Small intestine (tissue), 7 donors: Measurements from ENCODE around the gene EDN1. TPM values are rescaled to one million over a fixed set of nuclear protein-coding genes. Genes with fewer than 3 reads are reported as not detected.

Source experiments
- DNase-seq, 2 donors: peaks; one replicate each; pipeline versions ENCODE4 v3.0.0 to v3.0.0-alpha.2; 2013
- FAIRE-seq: peaks from 2 replicates; lab custom pipeline; 2012; peaks lifted over from hg19 to GRCh38; lab: Jason Lieb, UNC
- H3K27ac ChIP-seq, 3 donors: one replicate each; pipeline ENCODE4 v1.5.1; 2013; ENCODE audit warnings: low read length in 2 of 3, mild to moderate bottlenecking in 2 of 3, control low read depth in 1 of 3, inconsistent platforms in 1 of 3, low read depth in 1 of 3, moderate library complexity in 1 of 3
- H3K27me3 ChIP-seq, 3 donors: one replicate each; pipeline ENCODE4 v1.6.1; 2013; ENCODE audit warnings: low read length in 3 of 3, inconsistent platforms in 1 of 3; ENCODE audit not compliant: control insufficient read depth in 3 of 3, insufficient read depth in 3 of 3
- H3K36me3 ChIP-seq, 3 donors: one replicate each; pipeline ENCODE4 v1.6.1; 2013; ENCODE audit warnings: low read length in 3 of 3, inconsistent platforms in 1 of 3, low read depth in 1 of 3, mild to moderate bottlenecking in 1 of 3, moderate library complexity in 1 of 3; ENCODE audit not compliant: control insufficient read depth in 3 of 3, insufficient read depth in 2 of 3
- H3K4me1 ChIP-seq, 3 donors: one replicate each; pipeline ENCODE4 v1.6.1; 2013; ENCODE audit warnings: low read length in 2 of 3, inconsistent platforms in 1 of 3, low read depth in 1 of 3, mild to moderate bottlenecking in 1 of 3, moderate library complexity in 1 of 3; ENCODE audit not compliant: control insufficient read depth in 3 of 3, insufficient read depth in 2 of 3
- H3K4me3 ChIP-seq, 3 donors: one replicate each; pipeline ENCODE4 v1.5.1; 2013; ENCODE audit warnings: low read length in 3 of 3, control low read depth in 1 of 3, inconsistent platforms in 1 of 3, low read depth in 1 of 3, mild to moderate bottlenecking in 1 of 3, moderate library complexity in 1 of 3
- H3K9me3 ChIP-seq, 2 donors: one replicate each; pipeline ENCODE4 v1.6.1; 2013; ENCODE audit warnings: low read depth in 1 of 2, low read length in 1 of 2; ENCODE audit not compliant: control insufficient read depth in 2 of 2, insufficient read depth in 1 of 2
- whole genome bisulfite sequencing, 3 donors: extraction: QIAGEN DNeasy Blood & Tissue Kit; methylation state at CpG; one replicate each; pipeline ENCODE4 v1.1.7; 2013; 5-methylcytosine and 5-hydroxymethylcytosine counted together
- polyA plus RNA-seq, 4 donors: library from polyadenylated mRNA; stranded (reverse) in 3 of 4; unstranded in 1 of 4; fragments of 200-250 nt in 3 of 4; fragments of 120-200 nt in 1 of 4; gene quantifications; one replicate each; pipeline versions ENCODE4 v1.2.1 to v1.2.3, GENCODE V29; 2013
- donor health status: healthy with polysubstance abuse.
- donor health status: control.
- donor health status: control.
- donor health status: Bipolar disorder and iron deficiency.
- donor health status: healthy.

Gene EDN1
- polyA plus RNA-seq, 4 donors: 7.3 to 28.5 (median 9.9) TPM

DNA sequence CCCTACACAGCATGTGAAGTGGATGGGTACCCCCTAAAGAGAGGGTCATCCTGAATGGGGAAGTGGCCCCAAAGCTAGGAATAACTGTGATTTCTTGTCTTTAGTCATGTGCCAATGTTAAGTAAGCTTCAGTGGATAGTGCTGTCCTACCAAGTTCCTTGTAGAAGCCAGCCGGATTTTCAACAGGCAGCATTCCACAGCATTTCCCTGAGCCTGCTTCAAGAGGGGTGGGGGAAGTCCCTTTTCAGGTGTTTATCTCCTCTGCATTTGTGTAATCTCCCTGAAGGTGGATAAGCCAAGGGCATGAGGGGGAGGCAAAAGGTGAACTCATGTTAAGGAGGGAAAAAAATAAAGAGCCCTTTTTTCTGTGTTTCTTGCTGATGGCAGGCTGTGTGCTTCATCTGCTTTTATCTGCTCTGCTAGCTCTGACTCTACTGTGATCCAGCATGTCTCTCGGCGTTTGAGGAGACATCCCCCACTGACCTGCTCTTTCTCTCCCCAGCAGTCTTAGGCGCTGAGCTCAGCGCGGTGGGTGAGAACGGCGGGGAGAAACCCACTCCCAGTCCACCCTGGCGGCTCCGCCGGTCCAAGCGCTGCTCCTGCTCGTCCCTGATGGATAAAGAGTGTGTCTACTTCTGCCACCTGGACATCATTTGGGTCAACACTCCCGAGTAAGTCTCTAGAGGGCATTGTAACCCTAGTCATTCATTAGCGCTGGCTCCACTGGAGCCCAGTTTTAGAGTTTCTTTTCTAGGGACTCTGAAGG lies 1.9 kb downstream of the EDN1 start:
- Histone ChIP-seq H3K27me3 (no peaks in the 10 kb centered on the region), H3K36me3 (peaks cover 0 to 25% (median 2%) of the 10 kb centered on the region in 3 donors), H3K27ac (peak overlapping the region; percentile 4 to 93 (median 6)), H3K4me3 (peak overlapping the region in 2 of 3 donors; percentile 59 to 74), H3K4me1 (peaks cover 0 to 48% (median 5%) of the 10 kb centered on the region in 3 donors), H3K9me3 (no peaks in the 10 kb centered on the region)
- WGBS, 3 donors: 7 to 28% (median 15%) methylated on average over 15 of the region's 15 CpGs
- DNase-seq (peak; percentile 75 to 77), FAIRE-seq (no peak)

DNA sequence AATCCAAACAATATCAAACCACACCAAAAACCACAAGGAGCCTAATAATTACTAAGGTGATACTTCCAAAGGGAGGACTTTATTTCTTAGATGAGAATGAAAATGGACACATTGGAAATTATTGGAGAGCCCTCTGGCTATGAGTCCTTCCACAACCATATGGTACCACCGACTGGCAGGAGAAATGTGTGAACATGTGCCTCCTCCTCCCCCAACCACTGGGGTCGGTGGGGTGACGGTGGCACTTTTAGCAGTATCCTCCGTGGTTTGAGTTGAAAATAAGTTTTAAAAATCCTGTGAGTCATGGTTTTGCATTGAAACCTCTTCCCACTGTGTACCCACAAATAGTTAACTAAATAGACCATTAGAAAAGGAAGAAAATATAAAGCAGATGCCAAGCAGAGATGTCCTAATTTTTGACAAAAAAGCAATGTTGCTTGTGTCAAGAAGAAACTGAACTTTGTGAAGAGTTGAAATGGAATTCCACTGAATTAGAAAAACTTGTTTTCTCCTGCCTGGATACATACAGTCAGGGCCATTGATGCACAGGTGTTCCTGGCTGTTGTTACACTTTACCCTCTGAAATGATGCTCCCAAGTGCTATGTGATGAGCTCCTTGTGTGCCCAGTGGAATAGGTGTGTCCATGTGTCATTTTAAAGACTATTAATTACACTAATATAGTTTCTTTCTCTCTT lies 3.2 kb downstream of the EDN1 start:
- no peaks in the 10 kb centered on the region for H3K9me3 ChIP-seq
- H3K4me3 ChIP-seq: peak overlapping the region in 1 of 3 donors; percentile 74
- 53 to 65% (median 63%) methylated on average over 4 of the region's 4 CpGs for WGBS, 3 donors
- H3K27me3 ChIP-seq: no peaks in the 10 kb centered on the region
- FAIRE-seq (no peak), DNase-seq (no peak)
- peaks cover 0 to 25% (median 2%) of the 10 kb centered on the region in 3 donors for H3K36me3 ChIP-seq
- peaks cover 0 to 36% (median 5%) of the 10 kb centered on the region in 3 donors for H3K4me1 ChIP-seq
- peak overlapping the region in 1 of 3 donors; percentile 93 for H3K27ac ChIP-seq

DNA sequence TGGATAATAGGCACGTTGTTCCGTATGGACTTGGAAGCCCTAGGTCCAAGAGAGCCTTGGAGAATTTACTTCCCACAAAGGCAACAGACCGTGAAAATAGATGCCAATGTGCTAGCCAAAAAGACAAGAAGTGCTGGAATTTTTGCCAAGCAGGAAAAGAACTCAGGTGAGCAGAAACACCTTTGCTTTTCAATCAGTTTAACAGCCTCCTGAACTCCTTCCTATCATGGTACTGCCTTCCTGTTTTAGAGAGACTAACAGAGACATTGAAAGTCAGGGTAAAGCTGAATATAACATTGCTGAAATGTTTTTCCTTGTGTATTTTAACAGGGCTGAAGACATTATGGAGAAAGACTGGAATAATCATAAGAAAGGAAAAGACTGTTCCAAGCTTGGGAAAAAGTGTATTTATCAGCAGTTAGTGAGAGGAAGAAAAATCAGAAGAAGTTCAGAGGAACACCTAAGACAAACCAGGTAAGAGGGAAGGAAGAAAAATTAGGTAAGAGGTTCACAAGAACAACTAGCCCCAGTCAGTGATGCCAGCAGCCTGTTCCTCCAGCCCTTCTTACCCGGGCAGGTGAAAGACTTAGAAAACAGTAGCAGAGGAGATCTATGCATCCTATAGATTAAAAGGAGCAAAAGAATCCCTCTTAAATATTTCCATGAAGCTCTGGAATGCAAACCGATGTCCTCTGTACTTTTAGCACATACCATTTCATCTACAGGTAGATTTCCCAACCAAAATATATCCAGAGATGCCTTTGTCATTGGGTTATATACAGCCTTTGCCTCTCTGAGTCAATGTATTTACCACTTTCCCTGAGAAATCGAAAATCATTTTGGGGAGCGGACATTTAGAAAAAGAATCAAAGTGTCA lies 4.0 kb downstream of the EDN1 start:
- DNase-seq: no peak
- H3K4me3 ChIP-seq: no peak overlapping the region

GRCh38 chr6:12294851-12295536 lies 4.8 kb downstream of the EDN1 start:
- Histone ChIP-seq H3K9me3 (no peaks in the 10 kb centered on the region), H3K27me3 (no peaks in the 10 kb centered on the region), H3K36me3 (peaks cover 0 to 25% (median 2%) of the 10 kb centered on the region in 3 donors), H3K4me1 (peaks cover 0 to 29% (median 5%) of the 10 kb centered on the region in 3 donors), H3K27ac (peak overlapping the region in 2 of 3 donors; percentile 46 to 77), H3K4me3 (no peak overlapping the region)
- DNase-seq (peak in 1 of 2 donors; percentile 30), FAIRE-seq (no peak)
- 24 to 58% (median 45%) methylated on average over 3 of the region's 3 CpGs for WGBS, 3 donors

More for the DNA sequence above, 4.0 kb downstream of the EDN1 start:
- Histone ChIP-seq H3K27ac (peak overlapping the region in 1 of 3 donors; percentile 77), H3K36me3 (peaks cover 0 to 25% (median 2%) of the 10 kb centered on the region in 3 donors), H3K4me1 (peaks cover 0 to 29% (median 5%) of the 10 kb centered on the region in 3 donors), H3K9me3 (no peaks in the 10 kb centered on the region), H3K27me3 (no peaks in the 10 kb centered on the region)
- FAIRE-seq: no peak
- WGBS, 3 donors: 46 to 67% (median 65%) methylated on average over 7 of the region's 7 CpGs

DNA sequence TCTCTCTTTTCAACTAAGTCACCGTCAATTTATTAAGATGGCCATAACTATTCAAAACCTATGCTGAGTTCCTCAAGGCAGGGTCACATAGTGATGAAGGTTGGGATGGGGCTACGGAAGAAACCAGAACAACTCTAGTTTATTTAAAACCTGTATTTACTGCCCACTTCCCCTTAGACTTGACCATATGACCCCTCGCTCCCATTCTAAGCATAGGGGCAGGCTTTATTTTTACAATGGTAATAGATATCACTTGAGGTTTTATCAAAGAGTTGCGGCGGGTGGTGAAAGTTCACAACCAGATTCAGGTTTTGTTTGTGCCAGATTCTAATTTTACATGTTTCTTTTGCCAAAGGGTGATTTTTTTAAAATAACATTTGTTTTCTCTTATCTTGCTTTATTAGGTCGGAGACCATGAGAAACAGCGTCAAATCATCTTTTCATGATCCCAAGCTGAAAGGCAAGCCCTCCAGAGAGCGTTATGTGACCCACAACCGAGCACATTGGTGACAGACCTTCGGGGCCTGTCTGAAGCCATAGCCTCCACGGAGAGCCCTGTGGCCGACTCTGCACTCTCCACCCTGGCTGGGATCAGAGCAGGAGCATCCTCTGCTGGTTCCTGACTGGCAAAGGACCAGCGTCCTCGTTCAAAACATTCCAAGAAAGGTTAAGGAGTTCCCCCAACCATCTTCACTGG lies 5.5 kb downstream of the EDN1 start:
- Histone ChIP-seq H3K9me3 (no peaks in the 10 kb centered on the region), H3K36me3 (peaks cover 0 to 25% (median 2%) of the 10 kb centered on the region in 3 donors), H3K27me3 (no peaks in the 10 kb centered on the region), H3K4me3 (peak overlapping the region in 1 of 3 donors; percentile 3), H3K27ac (peak overlapping the region; percentile 66 to 77 (median 70)), H3K4me1 (peaks cover 0 to 29% (median 5%) of the 10 kb centered on the region in 3 donors)
- FAIRE-seq (no peak), DNase-seq (no peak)
- 39 to 61% (median 52%) methylated on average over 14 of the region's 14 CpGs for WGBS, 3 donors

GRCh38 chr6:12296255-12296573 lies 6.1 kb downstream of the EDN1 start:
- H3K4me1 ChIP-seq: peaks cover 0 to 29% (median 5%) of the 10 kb centered on the region in 3 donors
- H3K27me3 ChIP-seq: no peaks in the 10 kb centered on the region
- peak overlapping the region; percentile 66 to 77 (median 70) for H3K27ac ChIP-seq
- no peaks in the 10 kb centered on the region for H3K9me3 ChIP-seq
- 9 to 43% (median 29%) methylated on average over 5 of the region's 5 CpGs for WGBS, 3 donors
- DNase-seq: peak; percentile 89 to 91
- H3K4me3 ChIP-seq: peak overlapping the region in 1 of 3 donors; percentile 3
- no peak for FAIRE-seq
- H3K36me3 ChIP-seq: peaks cover 0 to 25% (median 2%) of the 10 kb centered on the region in 3 donors

DNA sequence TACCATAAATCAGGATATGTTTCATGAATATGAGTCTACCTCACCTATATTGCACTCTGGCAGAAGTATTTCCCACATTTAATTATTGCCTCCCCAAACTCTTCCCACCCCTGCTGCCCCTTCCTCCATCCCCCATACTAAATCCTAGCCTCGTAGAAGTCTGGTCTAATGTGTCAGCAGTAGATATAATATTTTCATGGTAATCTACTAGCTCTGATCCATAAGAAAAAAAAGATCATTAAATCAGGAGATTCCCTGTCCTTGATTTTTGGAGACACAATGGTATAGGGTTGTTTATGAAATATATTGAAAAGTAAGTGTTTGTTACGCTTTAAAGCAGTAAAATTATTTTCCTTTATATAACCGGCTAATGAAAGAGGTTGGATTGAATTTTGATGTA lies 6.4 kb downstream of the EDN1 start:
- Histone ChIP-seq H3K9me3 (no peaks in the 10 kb centered on the region), H3K36me3 (peaks cover 0 to 25% (median 2%) of the 10 kb centered on the region in 3 donors), H3K27me3 (no peaks in the 10 kb centered on the region), H3K27ac (peak overlapping the region in 1 of 3 donors; percentile 77), H3K4me1 (peaks cover 0 to 29% (median 5%) of the 10 kb centered on the region in 3 donors), H3K4me3 (no peak overlapping the region)
- no peak for FAIRE-seq
- 64 to 82% (median 77%) methylated on average over 3 of the region's 3 CpGs for WGBS, 3 donors
- no peak for DNase-seq
